PC-9 (cell line): ENCODE measurements around the gene CMTM8. TPM values are rescaled to one million over a fixed set of nuclear protein-coding genes. Genes with fewer than 3 reads are reported as not detected.

ENCODE experiments used
- BruUV-seq: library from RNA; stranded (reverse); fragments of 400-500 nt; replicated peaks from 2 replicates; lab custom pipeline; 2021; lab: Mats Ljungman, UMichigan
- CTCF ChIA-PET: fragments of 300-600 bp; sonication (Branson Sonifier 250); formaldehyde crosslinking; loops from one replicate; lab custom pipeline; 2022; ENCODE audit warnings: antibody characterized with exemption; lab: Charles Lee
- POLR2A ChIA-PET: fragments of 300-600 bp; sonication (Branson Sonifier 250); formaldehyde crosslinking; loops from one replicate; lab custom pipeline; 2022; ENCODE audit warnings: antibody characterized with exemption; ENCODE audit not compliant: unreplicated experiment; lab: Charles Lee
- DNase-seq, 2 experiments: peaks; one replicate each; pipeline versions ENCODE4 v3.0.0 to v3.0.0-alpha.2; 2015 to 2022; ENCODE audit warnings: mixed read lengths in 1 of 2
- H2AFZ ChIP-seq: fragments of 200-600 bp; sonication (generic); 2 replicates; pipeline ENCODE4 v1.8.1; 2017; ENCODE audit warnings: antibody characterized with exemption
- H3F3A ChIP-seq: fragments of 200-600 bp; sonication (generic); 2 replicates; pipeline ENCODE4 v1.8.1; 2017; ENCODE audit warnings: antibody characterized with exemption, mild to moderate bottlenecking, low read depth; ENCODE audit not compliant: insufficient read depth
- H3K27ac ChIP-seq: fragments of 200-600 bp; sonication (generic); 2 replicates; pipeline ENCODE4 v1.6.1; 2016; ENCODE audit warnings: mixed run types
- H3K27me3 ChIP-seq: fragments of 200-600 bp; sonication (generic); 2 replicates; pipeline ENCODE4 v1.6.1; 2016; ENCODE audit warnings: low read depth, mixed run types; ENCODE audit not compliant: insufficient read depth
- H3K36me3 ChIP-seq: fragments of 200-600 bp; sonication (generic); 2 replicates; pipeline ENCODE4 v1.6.1; 2016; ENCODE audit warnings: low read depth, mixed run types
- H3K4me1 ChIP-seq: fragments of 200-600 bp; sonication (generic); replicated peaks from 2 replicates; pipeline ENCODE4 v1.6.1; 2016; ENCODE audit warnings: mixed run types; ENCODE audit not compliant: insufficient read depth
- H3K4me2 ChIP-seq: fragments of 200-600 bp; sonication (generic); 2 replicates; pipeline ENCODE4 v1.6.1; 2017; ENCODE audit warnings: mixed run types
- H3K4me3 ChIP-seq: fragments of 200-600 bp; sonication (generic); 2 replicates; pipeline ENCODE4 v1.6.1; 2016; ENCODE audit warnings: mixed run types
- H3K79me2 ChIP-seq: fragments of 200-600 bp; sonication (generic); 2 replicates; pipeline ENCODE4 v1.6.1; 2017; ENCODE audit warnings: low read depth, mixed run types
- H3K9me2 ChIP-seq: fragments of 200-600 bp; sonication (generic); 2 replicates; pipeline ENCODE4 v1.8.1; 2017; ENCODE audit warnings: mild to moderate bottlenecking; ENCODE audit not compliant: insufficient read depth
- H3K9me3 ChIP-seq: fragments of 200-600 bp; sonication (generic); 2 replicates; pipeline ENCODE4 v1.8.1; 2016; ENCODE audit warnings: low read depth; ENCODE audit not compliant: insufficient read depth
- H4K20me1 ChIP-seq: fragments of 200-600 bp; sonication (generic); 2 replicates; pipeline ENCODE4 v1.8.1; 2017; ENCODE audit not compliant: insufficient read depth
- EZH2 ChIP-seq: fragments of 200-600 bp; sonication (generic); IDR thresholded peaks from 2 replicates; pipeline ENCODE4 v1.8.0; 2017; ENCODE audit warnings: antibody characterized with exemption, low read depth
- intact Hi-C: fragments of 100-400 bp; cut with micrococcal nuclease; formaldehyde crosslinking; loops from one replicate; pipeline ENCODE4 v1.10.0; 2022; ENCODE audit not compliant: unreplicated experiment
- total RNA-seq: library from RNA; stranded (reverse); gene quantifications from 2 replicates; pipeline ENCODE4 v1.2.3, GENCODE V29; 2021
- TF ChIP-seq, protein P1 (sequence below): fragments of 200-600 bp; sonication (generic); conservative IDR thresholded peaks from 2 replicates; pipeline ENCODE4 v1.6.1; 2017; ENCODE audit warnings: mixed run types, antibody characterized with exemption, mild to moderate bottlenecking, moderate library complexity

CMTM8 gene
- total RNA-seq, 1 experiment from 2014 or later = 17.8 TPM

DNA sequence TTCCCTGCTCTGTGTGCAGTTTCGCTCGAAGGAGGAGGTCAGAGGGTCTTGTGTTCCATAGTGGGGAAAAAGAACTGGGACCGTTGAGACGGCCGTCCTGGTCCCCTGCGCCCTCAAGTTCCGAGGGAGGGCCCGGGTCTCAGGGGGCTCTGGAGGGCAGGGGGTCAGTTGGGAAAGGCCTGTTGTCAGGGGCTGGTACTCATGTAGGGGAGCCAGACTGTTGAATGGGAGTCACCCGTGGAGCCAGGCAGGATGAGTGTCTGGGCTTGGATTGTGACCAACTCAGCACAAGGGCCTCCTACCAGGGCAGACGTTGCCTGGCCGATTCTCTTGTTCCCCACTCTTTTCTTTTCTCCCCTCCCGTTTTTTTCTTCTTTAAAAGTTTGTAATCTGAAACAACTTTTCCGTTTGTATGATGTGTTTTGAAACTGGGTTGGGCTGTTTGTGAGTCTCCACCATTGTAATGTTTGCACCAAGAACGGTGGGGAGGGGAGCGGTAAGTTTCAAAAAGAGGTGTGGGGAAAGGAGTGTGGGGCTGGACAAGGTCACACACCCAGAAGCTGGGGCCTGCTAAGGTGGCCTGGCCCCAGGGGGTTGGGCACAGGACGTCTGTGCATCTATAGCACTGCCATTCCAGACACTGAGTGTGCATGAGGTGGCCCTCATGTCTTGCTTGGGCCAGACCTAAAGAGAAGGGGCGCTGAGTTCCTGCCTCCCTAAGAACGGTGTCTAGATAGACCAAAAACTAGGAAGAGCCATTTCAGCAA lies 154.2 kb downstream of the CMTM8 start:
- ChIA-PET CTCF (no interaction called here), POLR2A (no interaction called here)
- H3K4me2 ChIP-seq = peak overlapping the region; percentile 80
- H3K36me3 ChIP-seq = no peaks in the 10 kb centered on the region
- H2AFZ ChIP-seq = peak overlapping the region; percentile 75
- no peaks in the 10 kb centered on the region for H3F3A ChIP-seq
- no TSS peak for BruUV-seq
- H3K4me3 ChIP-seq = peak overlapping the region; percentile 71
- DNase-seq = peak in 1 of 2 experiments; percentile 46
- H4K20me1 ChIP-seq = no peaks in the 10 kb centered on the region
- intact Hi-C loops = loop anchor here (5.0 kb wide), 1 partner anchor 75 kb away; no protein-coding TSS in a partner anchor
- H3K9me3 ChIP-seq = no peaks in the 10 kb centered on the region
- TF ChIP-seq, protein P1, sequence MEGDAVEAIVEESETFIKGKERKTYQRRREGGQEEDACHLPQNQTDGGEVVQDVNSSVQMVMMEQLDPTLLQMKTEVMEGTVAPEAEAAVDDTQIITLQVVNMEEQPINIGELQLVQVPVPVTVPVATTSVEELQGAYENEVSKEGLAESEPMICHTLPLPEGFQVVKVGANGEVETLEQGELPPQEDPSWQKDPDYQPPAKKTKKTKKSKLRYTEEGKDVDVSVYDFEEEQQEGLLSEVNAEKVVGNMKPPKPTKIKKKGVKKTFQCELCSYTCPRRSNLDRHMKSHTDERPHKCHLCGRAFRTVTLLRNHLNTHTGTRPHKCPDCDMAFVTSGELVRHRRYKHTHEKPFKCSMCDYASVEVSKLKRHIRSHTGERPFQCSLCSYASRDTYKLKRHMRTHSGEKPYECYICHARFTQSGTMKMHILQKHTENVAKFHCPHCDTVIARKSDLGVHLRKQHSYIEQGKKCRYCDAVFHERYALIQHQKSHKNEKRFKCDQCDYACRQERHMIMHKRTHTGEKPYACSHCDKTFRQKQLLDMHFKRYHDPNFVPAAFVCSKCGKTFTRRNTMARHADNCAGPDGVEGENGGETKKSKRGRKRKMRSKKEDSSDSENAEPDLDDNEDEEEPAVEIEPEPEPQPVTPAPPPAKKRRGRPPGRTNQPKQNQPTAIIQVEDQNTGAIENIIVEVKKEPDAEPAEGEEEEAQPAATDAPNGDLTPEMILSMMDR = no peak
- no peak for TF ChIP-seq EZH2
- H3K4me1 ChIP-seq = 0 out of 2 replicates have a peak, but pooled peaks cover 6% of the 10 kb centered on the region
- H3K9me2 ChIP-seq = no peaks in the 10 kb centered on the region
- H3K27ac ChIP-seq = peak overlapping the region; percentile 44
- H3K27me3 ChIP-seq = no peaks in the 10 kb centered on the region
- peaks cover 58% of the 10 kb centered on the region for H3K79me2 ChIP-seq

DNA sequence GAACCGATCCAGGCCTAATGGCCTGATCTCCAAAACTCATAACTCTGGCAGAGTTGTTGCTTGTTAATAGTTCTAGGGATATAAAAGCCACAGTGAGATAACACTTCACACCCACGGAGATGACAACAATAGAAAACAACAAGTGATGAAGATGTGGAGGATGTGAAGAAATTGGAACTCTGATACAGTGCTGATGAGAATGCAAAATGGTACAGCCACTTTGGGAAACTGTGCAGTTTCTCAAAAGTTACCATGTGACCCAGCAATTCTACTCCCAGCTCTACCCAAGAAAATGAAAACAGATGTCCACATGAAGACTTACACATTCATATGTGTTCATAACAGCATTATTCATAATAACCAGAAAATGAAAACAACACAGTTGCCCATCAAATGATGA lies 157.0 kb downstream of the CMTM8 start:
- TF ChIP-seq, protein P1 = no peak
- no peak for TF ChIP-seq EZH2

DNA sequence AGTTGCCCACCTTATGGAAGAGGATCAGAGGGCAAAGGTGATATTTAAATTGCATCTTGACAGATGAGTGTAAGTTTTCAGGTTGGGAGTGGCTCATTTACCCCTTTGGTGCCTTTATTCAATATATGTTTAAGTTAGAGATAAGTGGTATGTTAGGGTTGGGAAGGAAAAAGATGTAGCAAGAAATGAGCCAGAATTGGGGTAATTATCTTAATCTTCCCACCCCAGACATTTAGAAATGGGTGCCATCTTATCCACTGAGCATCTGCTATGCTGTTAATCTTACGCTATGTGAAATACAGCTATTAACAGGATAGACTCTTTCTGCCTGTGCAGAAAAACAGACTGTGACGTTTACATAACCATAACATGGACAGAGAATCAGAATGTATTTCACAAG lies 159.5 kb downstream of the CMTM8 start:
- peaks cover 89% of the 10 kb centered on the region for H3K79me2 ChIP-seq
- H3K9me3 ChIP-seq = no peaks in the 10 kb centered on the region
- H3K9me2 ChIP-seq = no peaks in the 10 kb centered on the region
- peaks cover 11% of the 10 kb centered on the region; the same call in 1 of the 2 replicates for H3F3A ChIP-seq
- no peak overlapping the region for H3K4me3 ChIP-seq
- peaks cover 26% of the 10 kb centered on the region for H3K4me1 ChIP-seq
- intact Hi-C loops = no loop called here
- H3K4me2 ChIP-seq = no peak overlapping the region
- no peaks in the 10 kb centered on the region for H3K36me3 ChIP-seq
- no peak overlapping the region for H2AFZ ChIP-seq
- CTCF ChIA-PET = no interaction called here
- POLR2A ChIA-PET = no interaction called here
- no peak for DNase-seq
- H4K20me1 ChIP-seq = no peaks in the 10 kb centered on the region
- TF ChIP-seq, protein P1 = no peak
- no peak for TF ChIP-seq EZH2
- BruUV-seq = no TSS peak
- no peaks in the 10 kb centered on the region for H3K27me3 ChIP-seq
- no peak overlapping the region for H3K27ac ChIP-seq

More for the DNA sequence above, 157.0 kb downstream of the CMTM8 start:
- BruUV-seq = no TSS peak
- H3K27ac ChIP-seq = no peak overlapping the region
- H3K4me3 ChIP-seq = no peak overlapping the region
- intact Hi-C loops = no loop called here
- H3K9me2 ChIP-seq = no peaks in the 10 kb centered on the region
- peaks cover 82% of the 10 kb centered on the region for H3K79me2 ChIP-seq
- no peak overlapping the region for H3K4me2 ChIP-seq
- POLR2A ChIA-PET = no interaction called here
- no peak for DNase-seq
- no peaks in the 10 kb centered on the region for H4K20me1 ChIP-seq
- H3K27me3 ChIP-seq = no peaks in the 10 kb centered on the region
- no peaks in the 10 kb centered on the region for H3K36me3 ChIP-seq
- peaks cover 7% of the 10 kb centered on the region; the same call in 1 of the 2 replicates for H3K4me1 ChIP-seq
- H3K9me3 ChIP-seq = no peaks in the 10 kb centered on the region
- no peak overlapping the region for H2AFZ ChIP-seq
- CTCF ChIA-PET = no interaction called here
- H3F3A ChIP-seq = no peaks in the 10 kb centered on the region; the same call in 1 of the 2 replicates
